GM21786 (cell line): ENCODE measurements around the gene ATXN7L1.
A peak's percentile ranks its signal among the peaks of the same experiment; 100 is the strongest.

Experiments
- ATAC-seq: cut with Tn5 transposase; IDR thresholded peaks from one replicate; pipeline ENCODE4 v1.9.1; 2021; ENCODE audit not compliant: unreplicated experiment

ATXN7L1 gene

DNA sequence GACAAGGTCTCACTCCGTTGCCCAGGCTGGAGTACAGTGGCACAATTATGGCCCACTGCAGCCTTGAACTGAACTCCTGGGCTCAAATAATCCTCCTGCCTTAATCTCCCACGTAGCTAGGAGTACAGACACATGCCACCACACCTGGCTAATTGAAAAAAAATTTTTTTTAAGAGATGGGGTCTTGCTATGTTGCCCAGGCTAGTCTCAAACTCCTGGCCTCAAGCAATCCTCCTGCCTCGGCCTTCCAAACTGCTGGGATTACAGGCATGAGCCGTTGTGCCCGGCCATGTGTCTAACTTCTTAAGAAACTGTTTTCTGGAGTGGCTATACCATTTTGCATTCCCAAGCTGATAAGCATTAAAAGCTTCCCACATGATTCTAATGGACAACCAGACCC lies 285.6 kb downstream of the ATXN7L1 start:
- ATAC-seq = no peak

DNA sequence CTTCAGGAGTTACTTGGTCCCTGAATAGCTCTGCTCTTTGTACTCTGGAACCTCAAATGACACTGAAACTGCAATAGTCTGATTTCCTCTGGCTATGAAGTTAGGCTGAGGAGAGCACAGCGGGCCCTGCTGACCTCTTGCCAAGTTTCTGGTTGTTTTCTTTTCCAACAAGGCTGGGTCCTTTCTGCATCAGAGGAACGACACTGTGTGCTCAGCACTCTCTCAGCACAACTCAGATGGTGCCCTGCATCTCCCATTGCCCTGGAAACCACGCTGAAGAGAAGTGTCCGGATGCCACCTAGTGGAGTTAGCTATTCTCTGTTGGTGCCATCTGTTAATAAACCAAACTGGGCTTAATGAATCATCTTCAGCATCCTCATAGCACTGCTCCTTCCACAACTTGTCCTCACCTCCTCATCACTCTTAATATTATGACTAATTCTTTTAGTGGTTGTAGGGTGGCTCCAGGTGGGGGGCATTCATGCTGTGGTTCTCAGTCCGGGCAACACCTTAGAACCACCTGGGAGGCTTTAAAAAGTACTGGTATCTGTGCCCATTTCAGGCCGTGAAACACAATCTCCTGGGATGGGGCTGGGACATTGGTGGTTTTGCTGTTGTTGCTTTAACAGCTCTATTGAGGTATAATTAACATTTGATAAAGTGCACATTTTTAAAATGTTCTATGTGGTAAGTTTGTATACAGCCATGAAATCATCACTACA lies 286.9 kb downstream of the ATXN7L1 start:
- ATAC-seq = peak; percentile 89

DNA sequence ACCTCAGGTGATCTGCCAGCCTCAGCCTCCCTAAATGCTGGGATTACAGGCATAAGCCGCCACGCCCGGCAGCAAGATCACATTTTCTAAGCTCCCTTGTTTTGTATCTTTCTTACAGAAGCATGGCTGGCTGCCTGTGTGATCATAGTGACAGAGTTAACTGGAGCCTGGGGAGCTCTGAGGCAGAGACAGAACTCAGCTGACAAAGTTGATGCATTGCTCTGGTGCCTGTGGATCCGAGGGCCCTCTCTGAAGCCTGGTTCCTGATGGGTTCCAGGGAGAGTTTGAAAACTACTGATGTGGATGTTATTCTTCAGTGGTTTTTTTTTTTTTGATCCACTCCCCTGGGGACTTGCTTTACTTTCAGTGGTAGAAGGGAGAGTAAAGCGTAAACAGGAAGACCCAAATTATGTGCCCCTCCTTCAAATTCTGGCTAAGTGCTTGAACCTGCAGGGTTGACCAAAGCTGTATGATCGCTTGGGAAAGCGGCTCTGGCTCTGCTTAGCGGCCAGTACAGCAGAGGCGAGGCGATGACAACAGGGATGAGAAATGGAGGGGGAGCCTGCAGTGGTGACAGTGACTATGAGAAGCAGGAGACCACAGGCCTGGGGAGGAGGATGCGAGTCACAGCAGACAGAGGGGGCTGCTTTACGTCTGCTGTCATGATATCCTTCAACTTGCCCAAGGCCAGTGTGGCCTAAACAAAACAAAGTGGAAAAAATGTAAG lies 288.3 kb downstream of the ATXN7L1 start:
- ATAC-seq = no peak

DNA sequence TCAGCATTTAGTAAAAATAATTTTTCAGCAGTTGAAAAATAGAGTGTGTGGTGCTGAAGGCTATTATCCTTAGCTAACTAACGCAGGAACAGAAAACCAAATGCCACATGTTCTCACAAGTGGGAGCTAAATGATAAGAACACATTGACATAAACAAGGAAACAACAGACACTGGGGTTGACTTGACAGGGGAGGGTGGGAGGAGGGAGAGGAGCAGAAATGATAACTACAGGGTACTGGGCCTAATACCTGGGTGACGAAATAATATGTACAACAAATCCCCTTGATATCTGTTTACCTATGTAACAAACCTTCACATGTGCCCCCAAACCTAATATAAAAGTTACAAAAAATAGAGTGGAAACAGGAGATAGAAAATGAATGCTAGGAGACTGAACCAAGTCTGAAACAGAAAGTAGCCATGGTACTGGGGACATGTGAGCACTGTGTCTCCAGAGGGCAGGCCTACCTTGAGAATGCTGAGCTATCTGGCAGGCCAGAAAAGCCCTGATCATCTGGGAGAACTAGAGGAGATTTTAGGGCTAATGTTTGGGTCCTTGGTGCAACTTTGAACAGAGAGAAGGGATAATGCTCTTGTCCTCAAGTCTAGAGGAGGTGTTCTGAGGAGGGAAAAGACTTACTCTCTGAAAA lies 290.4 kb downstream of the ATXN7L1 start:
- no peak for ATAC-seq

DNA sequence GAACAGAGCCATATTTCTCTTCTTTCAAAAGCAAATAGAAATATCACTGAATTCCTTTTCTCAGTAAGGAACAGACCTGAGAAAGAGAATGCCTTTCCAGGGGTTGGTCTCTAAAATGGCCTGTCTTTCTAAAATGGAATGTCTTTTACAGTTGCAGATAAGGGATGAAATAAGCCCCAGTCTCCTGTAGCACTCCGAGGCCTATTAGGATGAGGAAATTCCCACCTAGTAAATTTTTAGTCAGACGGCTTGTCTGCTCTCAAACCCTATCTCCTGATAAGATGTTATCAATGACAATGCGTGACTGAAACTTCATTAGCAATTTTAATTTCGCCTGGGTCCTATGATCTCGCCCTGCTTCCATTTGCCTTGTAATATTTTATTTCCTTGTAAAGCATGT lies 292.2 kb downstream of the ATXN7L1 start:
- no peak for ATAC-seq

DNA sequence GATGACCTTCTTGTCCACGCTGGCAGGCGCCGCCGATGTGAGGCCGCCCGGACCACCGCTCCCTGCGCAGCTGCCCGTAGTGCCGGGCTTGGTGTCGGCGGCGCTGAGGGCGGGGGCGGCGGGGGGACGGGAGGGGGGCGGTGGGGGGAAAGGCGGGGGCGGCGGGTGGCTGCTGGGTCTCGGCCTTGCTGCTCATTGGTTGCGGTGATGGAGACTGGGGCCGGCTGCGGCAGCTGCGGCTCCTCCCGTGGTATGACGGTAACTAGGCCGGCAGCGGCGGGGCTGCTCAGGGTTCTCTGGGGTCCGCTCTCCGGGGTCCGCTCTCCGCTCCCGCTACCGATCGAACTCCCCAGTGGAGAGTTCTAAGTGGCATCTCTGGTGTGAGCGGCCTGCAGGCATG lies 293.3 kb downstream of the ATXN7L1 start:
- no peak for ATAC-seq

DNA sequence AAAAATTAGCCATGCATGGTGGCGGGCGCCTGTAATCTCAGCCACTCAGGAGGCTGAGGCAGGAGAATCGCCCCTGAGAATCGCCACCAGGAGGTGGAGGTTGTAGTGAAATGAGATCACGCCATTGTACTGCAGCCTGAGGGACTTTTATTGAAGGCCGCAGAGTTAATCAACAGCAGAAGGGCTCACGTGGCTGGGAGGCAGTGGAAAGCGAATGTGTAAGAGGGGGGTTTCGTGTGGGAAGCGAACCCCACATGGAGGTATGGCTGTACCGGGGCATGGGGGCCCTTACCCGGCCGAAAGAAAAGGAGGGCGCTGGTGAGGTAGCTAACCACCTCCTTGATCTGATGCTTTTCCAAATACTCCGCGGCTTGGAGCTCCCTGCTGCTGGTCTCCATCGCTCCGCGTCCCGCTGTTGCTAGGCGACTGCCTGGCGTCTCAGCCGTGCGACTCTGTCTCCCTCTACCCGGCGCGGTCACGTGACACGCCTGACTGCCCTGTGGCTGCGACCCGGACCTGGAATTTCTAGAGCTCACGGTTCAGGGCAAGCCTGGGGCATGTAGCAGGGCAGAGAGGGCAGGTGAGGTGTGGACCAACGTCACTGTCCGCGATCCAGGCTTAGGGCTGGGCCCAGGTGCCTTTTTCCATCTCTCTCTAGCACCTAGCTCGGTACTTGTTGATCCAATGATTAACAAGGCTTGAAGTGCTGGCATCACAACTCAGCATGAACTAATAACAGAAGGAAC lies 295.2 kb downstream of the ATXN7L1 start, which contains the start of gene EFCAB10:
EFCAB10 (minus strand) TSS at position 428 of the 746 bp plus-strand sequence; CDS start at position 398, 30 bp downstream.
- peak; percentile 77 for ATAC-seq

DNA sequence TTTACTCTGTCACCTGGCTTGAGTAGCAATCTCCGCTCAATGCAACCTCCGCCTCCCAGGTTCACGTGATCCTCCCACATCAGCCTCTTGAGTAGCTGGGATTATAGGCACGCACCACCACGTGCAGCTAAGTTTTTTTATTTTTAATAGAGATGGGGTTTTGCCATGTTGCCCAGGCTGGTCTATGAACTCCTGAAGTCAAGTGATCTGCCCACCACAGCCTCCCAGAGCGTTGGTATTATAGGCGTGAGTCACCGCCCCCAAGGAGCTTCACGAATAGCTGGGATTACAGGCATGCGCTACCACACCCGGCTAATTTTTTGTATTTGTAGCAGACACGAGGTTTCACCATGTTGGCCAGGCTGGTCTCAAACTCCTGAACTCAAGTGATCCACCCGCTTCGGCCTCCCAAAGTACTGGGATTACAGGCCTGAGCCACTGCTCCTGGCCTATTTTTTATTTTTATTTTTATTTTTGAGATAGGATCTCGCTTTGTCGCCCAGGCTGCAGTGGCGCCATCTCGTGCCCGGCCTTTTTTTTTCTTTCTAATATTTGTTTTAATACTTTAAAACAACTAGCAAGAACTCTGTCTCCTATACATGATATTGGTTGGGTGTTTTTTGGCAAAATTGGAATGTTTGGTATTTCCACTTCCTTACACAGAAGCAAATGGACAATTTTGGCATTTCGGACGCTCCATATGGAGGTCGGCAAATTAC lies 296.2 kb downstream of the ATXN7L1 start:
- ATAC-seq = no peak

DNA sequence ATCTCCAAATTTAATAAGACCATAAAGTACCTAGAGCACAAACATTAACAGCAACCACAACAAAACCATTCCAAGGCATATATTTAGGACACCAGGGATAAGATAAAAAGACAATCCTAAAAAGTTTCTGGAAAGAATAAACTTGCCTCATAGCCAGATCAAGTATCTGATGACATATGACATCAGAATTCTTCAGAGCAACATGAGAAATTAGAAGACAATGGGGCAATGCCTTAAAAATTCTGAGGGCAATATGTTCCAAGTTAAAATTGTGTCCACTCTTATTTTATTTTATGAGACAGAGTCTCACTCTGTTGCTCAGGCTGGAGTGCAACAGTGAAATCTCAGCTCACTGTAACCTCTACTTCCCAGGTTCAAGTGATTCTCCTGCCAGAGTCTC lies 297.9 kb downstream of the ATXN7L1 start:
- ATAC-seq = no peak

DNA sequence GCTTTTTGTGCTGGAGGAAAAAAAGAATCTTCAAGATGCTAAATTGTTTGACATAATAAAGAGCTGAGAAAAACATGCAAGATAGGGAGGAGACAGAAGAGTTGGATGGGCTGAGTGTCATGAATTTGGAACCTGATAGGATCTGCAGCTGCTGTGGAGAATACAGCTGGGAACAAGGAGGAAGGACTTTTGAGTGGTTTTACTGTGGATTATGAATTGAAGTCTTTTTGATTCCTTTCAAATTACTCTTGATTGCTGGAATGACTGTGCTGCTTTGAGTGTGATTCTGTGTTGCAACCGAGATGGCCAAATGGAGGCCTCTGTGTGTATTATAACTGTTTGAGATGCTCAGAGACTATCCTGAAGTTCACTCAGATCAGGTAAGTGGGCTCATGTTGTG lies 299.1 kb downstream of the ATXN7L1 start:
- no peak for ATAC-seq

DNA sequence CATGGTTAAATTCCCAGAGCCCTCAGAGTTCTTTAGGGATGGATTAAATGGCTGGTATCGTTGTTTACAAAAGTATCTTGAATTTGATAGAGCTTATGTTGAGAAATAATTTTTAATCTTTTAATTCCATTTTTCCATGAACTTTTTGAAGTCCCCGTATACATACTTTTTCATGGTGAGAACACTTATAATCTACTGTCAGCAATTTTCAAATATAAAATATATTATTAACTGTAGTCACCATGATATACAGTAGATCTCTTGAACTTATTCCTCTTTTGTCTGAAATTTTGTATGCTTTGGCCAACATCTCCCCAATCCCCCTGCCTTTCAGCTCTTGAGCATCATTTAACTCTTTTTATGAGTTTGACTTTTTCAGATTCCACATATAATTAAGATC lies 304.5 kb downstream of the ATXN7L1 start:
- no peak for ATAC-seq

DNA sequence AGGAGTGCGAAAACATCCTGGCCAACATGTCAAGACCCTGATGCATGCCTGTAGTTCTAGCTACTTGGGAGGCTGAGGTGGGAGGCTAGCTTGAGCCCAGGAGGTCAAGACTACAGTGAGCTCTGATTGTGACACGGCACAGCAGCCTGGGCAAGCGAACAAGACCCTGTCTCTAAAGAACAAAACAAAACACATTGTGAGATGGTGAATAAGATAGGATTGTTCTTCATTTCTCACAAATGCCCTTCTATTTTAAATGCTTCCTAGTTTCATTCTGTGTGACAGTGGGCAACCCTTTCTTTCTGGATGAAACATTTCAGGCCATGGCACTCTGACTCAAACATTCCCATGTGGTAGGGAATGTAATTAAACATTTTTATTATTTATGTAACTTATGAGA lies 308.6 kb downstream of the ATXN7L1 start:
- ATAC-seq = no peak

DNA sequence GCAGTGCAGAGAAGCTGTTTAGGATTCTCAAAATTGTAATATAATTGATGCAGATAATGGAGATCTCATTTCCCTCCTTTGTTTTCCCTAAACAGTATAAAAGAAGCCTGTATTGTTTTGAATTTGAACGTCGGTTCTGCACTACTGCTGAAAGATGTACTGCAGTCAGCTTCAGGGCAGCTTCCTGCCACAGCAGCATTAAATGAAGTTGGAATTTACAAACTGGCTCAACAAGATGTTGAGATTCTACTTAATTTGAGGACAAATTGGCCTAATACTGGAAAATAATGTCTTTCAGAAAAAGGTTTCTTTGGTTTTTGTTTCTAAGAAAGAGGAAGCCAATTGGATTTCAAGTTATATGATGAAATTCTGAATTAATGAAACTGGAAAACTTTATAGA lies 309.4 kb downstream of the ATXN7L1 start:
- ATAC-seq = no peak

DNA sequence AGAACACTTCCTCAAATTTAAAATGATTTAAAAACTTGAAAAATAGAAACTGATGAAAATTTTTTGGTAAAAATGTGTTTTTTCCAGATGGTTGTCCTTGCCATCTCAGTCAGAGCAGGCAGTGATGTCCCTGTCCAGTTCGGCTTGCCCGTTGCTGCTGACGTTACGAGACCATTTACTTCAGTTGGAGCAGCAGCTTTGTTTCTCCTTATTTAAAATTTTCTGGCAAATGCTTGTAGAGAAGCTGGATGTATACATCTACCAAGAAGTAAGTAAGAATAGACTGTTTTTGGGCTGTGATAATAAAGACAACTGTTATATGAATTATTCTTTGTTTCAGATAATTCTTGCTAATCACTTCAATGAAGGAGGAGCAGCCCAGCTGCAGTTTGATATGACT lies 311.2 kb downstream of the ATXN7L1 start:
- no peak for ATAC-seq

DNA sequence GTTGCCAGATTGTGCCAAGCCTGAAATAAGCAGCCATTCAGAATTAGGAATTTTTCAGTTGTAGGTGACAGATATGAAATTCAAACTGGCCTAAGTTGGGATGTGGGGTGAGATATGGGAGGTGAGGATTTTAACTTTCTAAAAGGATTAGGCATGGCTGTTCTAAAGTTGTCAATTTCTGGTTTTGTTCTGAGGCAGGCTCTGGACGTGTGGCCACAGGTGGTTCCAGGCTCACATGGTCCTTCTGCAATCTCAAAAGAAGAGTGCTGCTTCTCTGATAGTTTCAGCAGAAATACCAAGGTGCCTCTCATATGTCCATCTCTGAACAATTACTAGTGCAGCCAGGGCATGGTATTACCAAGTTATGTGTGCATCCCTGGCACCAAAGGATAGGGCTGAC lies 316.5 kb downstream of the ATXN7L1 start:
- ATAC-seq = no peak
